IPS-NIHi7 (cell line): ENCODE results near the gene KBTBD3.
"Not testable (repeated sequence)": the region's sequence is repeated elsewhere in the genome, so short reads cannot be mapped to it uniquely, and the experiment has no call there.

Experiments used
- DNase-seq: peaks from one replicate; pipeline ENCODE4 v3.0.0; 2012; ENCODE audit warnings: mixed read lengths; ENCODE audit errors: extremely low spot score

The KBTBD3 gene

GRCh38 chr11:106011481-106011880, 65.7 kb downstream of the KBTBD3 start:
- no peak for DNase-seq

DNA sequence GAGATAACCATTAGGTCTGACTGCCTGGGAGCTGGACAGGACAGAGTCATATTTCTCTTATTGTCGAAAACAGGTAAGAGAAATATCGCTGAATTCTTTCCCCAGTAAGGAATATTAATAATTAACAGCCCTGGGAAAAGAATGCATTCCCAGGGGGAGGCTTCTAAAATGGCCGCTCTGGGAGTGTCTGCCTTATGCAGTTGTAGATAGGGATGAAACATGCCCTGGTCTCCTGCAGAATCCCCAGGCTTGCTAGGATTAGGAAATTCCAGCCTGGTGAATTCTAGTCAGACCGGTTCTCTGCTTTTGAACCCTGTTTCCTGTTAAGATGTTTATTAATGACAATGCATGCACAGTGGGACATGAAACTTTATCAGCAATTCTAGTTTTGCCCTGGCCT, 74.1 kb downstream of the KBTBD3 start:
- not testable (repeated sequence) for DNase-seq

- DNase-seq, result no peak
These were observed 75.7 kb downstream of the KBTBD3 start for GRCh38 chr11:106001304-106002012.
